Esophagus squamous epithelium (tissue), 5 donors: ENCODE data around the gene CCR5AS.
A peak's percentile ranks its signal among the peaks of the same experiment; 100 is the strongest.

ENCODE experiments used
- DNase-seq: peaks from one replicate; lab custom pipeline; 2025; lab: John Stamatoyannopoulos, UW
- H3K27ac ChIP-seq, 4 donors: fragments of 200-600 bp; sonication (generic); one replicate each; pipeline ENCODE4 v1.5.1; 2016 to 2019; ENCODE audit warnings: mild to moderate bottlenecking in 1 of 4
- H3K27me3 ChIP-seq, 4 donors: fragments of 200-600 bp; sonication (generic); 1 replicate in 3 of 4; 2 replicates in 1 of 4; pipeline versions ENCODE4 v1.5.1 to v1.6.0; 2017 to 2021; ENCODE audit warnings: antibody characterized with exemption in 1 of 4
- H3K36me3 ChIP-seq, 3 donors: fragments of 200-600 bp; sonication (generic); one replicate each; pipeline ENCODE4 v1.5.1; 2016 to 2019
- H3K4me1 ChIP-seq, 3 donors: fragments of 200-600 bp; sonication (generic); one replicate each; pipeline ENCODE4 v1.5.1; 2017 to 2019
- H3K4me3 ChIP-seq, 4 donors: fragments of 200-600 bp; sonication (generic); 1 replicate in 3 of 4; 2 replicates in 1 of 4; pipeline ENCODE4 v1.5.1; 2016 to 2019; ENCODE audit warnings: mild to moderate bottlenecking in 2 of 4, moderate library complexity in 1 of 4
- H3K9me3 ChIP-seq, 3 donors: fragments of 200-600 bp; sonication (generic); one replicate each; pipeline ENCODE4 v1.5.1; 2016 to 2019
- CTCF ChIP-seq, 6 experiments: fragments of 450-650 bp in 4 of 6; fragments of 200-600 bp in 2 of 6; sonication (generic) in 2 of 6; IDR thresholded peaks; one replicate each; pipeline ENCODE4 v1.5.1; 2016 to 2019; ENCODE audit warnings: antibody characterized with exemption in 6 of 6, mild to moderate bottlenecking in 4 of 6, moderate library complexity in 4 of 6
- POLR2A ChIP-seq, 4 donors: fragments of 450-650 bp; IDR thresholded peaks; one replicate each; pipeline ENCODE4 v1.6.1; 2017; ENCODE audit warnings: antibody characterized with exemption in 4 of 4, mild to moderate bottlenecking in 4 of 4, moderate library complexity in 3 of 4
- WGBS, 2 donors: methylation state at CpG; one replicate each; pipeline ENCODE4 v1.1.5; 2018; 5-methylcytosine and 5-hydroxymethylcytosine counted together
- intact Hi-C: fragments of 100-400 bp; cut with DNase I; formaldehyde crosslinking; loops from one replicate; pipeline ENCODE4 v1.15.0; 2022
- donor health status: DM: yes; HTN: yes; CAD: no.

The CCR5AS gene

GRCh38 chr3:46406788-46407611, at the start of gene CCR5AS, which contains the start of gene CCRL2:
CCR5AS (minus strand) TSS chr3:46407066.
CCRL2 (plus strand) TSS chr3:46407259; CDS start chr3:46408080, 821 bp downstream.
- Histone ChIP-seq H3K36me3 (no peaks in the 10 kb centered on the region), H3K27ac (peak within 1 kb of the TSS; percentile 55 to 89 (median 70)), H3K4me1 (peaks cover 0 to 40% (median 3%) of the 10 kb centered on the region in 3 donors), H3K27me3 (peaks cover 0 to 4% (median 0%) of the 10 kb centered on the region in 4 donors), H3K4me3 (peak within 1 kb of the TSS; percentile 3 to 57 (median 30)), H3K9me3 (no peaks in the 10 kb centered on the region)
- peak; percentile 29 for DNase-seq
- TF ChIP-seq CTCF (IDR thresholded peaks at IDR 0.05), result no peak
- TF ChIP-seq POLR2A (IDR thresholded peaks at IDR 0.05), result peak in 2 of 4 donors; percentile 23 to 58
- intact Hi-C loops, result no loop called here
- WGBS, 2 donors, result 35 to 50% methylated on average over 13 to 14 of the region's 20 CpGs

- no peaks in the 10 kb centered on the region for H3K4me1 ChIP-seq
- no peak for DNase-seq
- TF ChIP-seq POLR2A (IDR thresholded peaks at IDR 0.05), result no peak
- no peak for TF ChIP-seq CTCF (IDR thresholded peaks at IDR 0.05)
- 75 to 83% methylated on average over 6 to 12 of the region's 14 CpGs for WGBS, 2 donors
- peaks cover 0 to 9% (median 0%) of the 10 kb centered on the region in 4 donors for H3K27me3 ChIP-seq
- intact Hi-C loops, result no loop called here
- no peaks in the 10 kb centered on the region for H3K36me3 ChIP-seq
- no peak overlapping the region for H3K4me3 ChIP-seq
- H3K9me3 ChIP-seq, result no peaks in the 10 kb centered on the region
- no peak overlapping the region for H3K27ac ChIP-seq
These were observed 49.3 kb upstream of the CCR5AS start for GRCh38 chr3:46456118-46456517.

- H3K27ac ChIP-seq, result no peak overlapping the region
- H3K27me3 ChIP-seq, result peaks cover 0 to 9% (median 0%) of the 10 kb centered on the region in 4 donors
- no peaks in the 10 kb centered on the region for H3K36me3 ChIP-seq
- H3K4me3 ChIP-seq, result no peak overlapping the region
- intact Hi-C loops, result no loop called here
- DNase-seq, result no peak
- no peaks in the 10 kb centered on the region for H3K9me3 ChIP-seq
- 80 to 81% methylated on average over 9 to 16 of the region's 21 CpGs for WGBS, 2 donors
- no peaks in the 10 kb centered on the region for H3K4me1 ChIP-seq
- TF ChIP-seq POLR2A (IDR thresholded peaks at IDR 0.05), result no peak
- no peak for TF ChIP-seq CTCF (IDR thresholded peaks at IDR 0.05)
These were observed 48.6 kb upstream of the CCR5AS start for GRCh38 chr3:46455231-46456115.

- WGBS, 2 donors, result 52 to 76% methylated on average over 3 to 6 of the region's 7 CpGs
- peaks cover 0 to 16% (median 0%) of the 10 kb centered on the region in 4 donors for H3K27me3 ChIP-seq
- no peaks in the 10 kb centered on the region for H3K4me1 ChIP-seq
- H3K36me3 ChIP-seq, result no peaks in the 10 kb centered on the region
- H3K27ac ChIP-seq, result no peak overlapping the region
- H3K4me3 ChIP-seq, result no peak overlapping the region
- H3K9me3 ChIP-seq, result no peaks in the 10 kb centered on the region
- intact Hi-C loops, result no loop called here
- TF ChIP-seq CTCF (IDR thresholded peaks at IDR 0.05) (no peak), POLR2A (IDR thresholded peaks at IDR 0.05) (no peak)
- DNase-seq, result no peak
These were observed 47.7 kb upstream of the CCR5AS start for GRCh38 chr3:46454606-46455005.
